ENCODE measurements around the gene CORO2B. TPM values are rescaled to one million over a fixed set of nuclear protein-coding genes. Genes with fewer than 3 reads are reported as not detected.

CORO2B gene
- total and polyA plus RNA-seq, 2 of the 13 experiments (the other 11 are each of a cell fraction or from before 2014, with no cell fraction given), result 0.35 to 0.63 TPM

DNA sequence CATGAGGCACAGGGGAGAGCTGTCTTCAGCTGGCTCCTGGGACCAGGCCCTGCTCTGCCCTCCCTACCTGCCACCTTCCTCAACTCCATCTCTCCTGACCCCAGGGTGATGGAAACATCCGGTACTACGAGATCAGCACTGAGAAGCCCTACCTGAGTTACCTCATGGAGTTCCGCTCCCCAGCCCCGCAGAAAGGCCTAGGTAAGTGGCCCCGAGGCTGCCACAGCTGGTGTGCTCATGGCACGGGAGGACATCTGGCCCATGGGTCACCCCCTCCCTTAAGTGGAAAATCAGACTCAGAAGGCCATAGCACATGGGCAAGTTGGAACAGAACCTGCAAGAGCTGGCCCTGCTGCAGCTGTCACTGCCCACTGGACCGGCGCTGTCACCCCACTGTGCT, 136.3 kb downstream of the CORO2B start:
- ATAC-seq, result no peak
- FAIRE-seq, result no peak
- no peaks in the 10 kb centered on the region for H3K9me3 ChIP-seq (ENCODE audit: low read length)
- WGBS (ENCODE audit: low lambda C conversion rate), result 8% methylated on average over 2 of the region's 8 CpGs
- no peak overlapping the region for H2AFZ ChIP-seq (ENCODE audit: low read length)
- H3K9ac ChIP-seq (ENCODE audit: insufficient read depth, low read depth, low read length), result no peak overlapping the region
- H3K27ac ChIP-seq (ENCODE audit: extremely low read length, insufficient read depth, low read length), result no peak overlapping the region
- no peak for DNase-seq (ENCODE audit: low spot score)
- H4K20me1 ChIP-seq (ENCODE audit: insufficient read depth, low read length), result no peaks in the 10 kb centered on the region
- no TSS peak for BruUV-seq (replicated peaks)
- H3K36me3 ChIP-seq (replicated peaks in 1 of 2; ENCODE audit: control insufficient read depth in 1 of 2, insufficient read depth in 2 of 2, low read length in 2 of 2), result no peaks in the 10 kb centered on the region
- H3K27me3 ChIP-seq (ENCODE audit: control insufficient read depth in 1 of 2, insufficient read depth in 2 of 2, low read length in 2 of 2), result peaks cover 2 to 29% of the 10 kb centered on the region in 2 experiments; a peak in 3 of 5 replicates
- in situ Hi-C loops (cut with HindIII; ENCODE audit: extremely low pct_ligation_motif_present, low pct_unique_long_range_greater_than_20kb), result no loop called here
- TF ChIP-seq ZNF605 (CRISPR knock-in tag; IDR thresholded peaks at IDR 0.05) (no peak), ZNF709 (CRISPR knock-in tag; IDR thresholded peaks at IDR 0.05) (no peak), PAF1 (CRISPR knock-in tag; IDR thresholded peaks at IDR 0.05) (no peak), IKZF1 (IDR thresholded peaks at IDR 0.05) (no peak), FOXK1 (CRISPR knock-in tag; IDR thresholded peaks at IDR 0.05; ENCODE audit: borderline replicate concordance, low read depth) (no peak), HDAC1 (CRISPR knock-in tag; IDR thresholded peaks at IDR 0.05) (no peak), RNF2 (conservative IDR thresholded peaks at IDR 0.05; ENCODE audit: low read depth) (no peak), RFX5 (IDR thresholded peaks at IDR 0.05; ENCODE audit: low read depth, low read length) (no peak), RFXAP (CRISPR knock-in tag; IDR thresholded peaks at IDR 0.05; ENCODE audit: borderline replicate concordance) (no peak), ZNF790 (CRISPR knock-in tag; IDR thresholded peaks at IDR 0.05; ENCODE audit: borderline replicate concordance) (no peak), ZFAT (CRISPR knock-in tag; conservative IDR thresholded peaks at IDR 0.05) (no peak)
- TF ChIP-seq, protein P1, sequence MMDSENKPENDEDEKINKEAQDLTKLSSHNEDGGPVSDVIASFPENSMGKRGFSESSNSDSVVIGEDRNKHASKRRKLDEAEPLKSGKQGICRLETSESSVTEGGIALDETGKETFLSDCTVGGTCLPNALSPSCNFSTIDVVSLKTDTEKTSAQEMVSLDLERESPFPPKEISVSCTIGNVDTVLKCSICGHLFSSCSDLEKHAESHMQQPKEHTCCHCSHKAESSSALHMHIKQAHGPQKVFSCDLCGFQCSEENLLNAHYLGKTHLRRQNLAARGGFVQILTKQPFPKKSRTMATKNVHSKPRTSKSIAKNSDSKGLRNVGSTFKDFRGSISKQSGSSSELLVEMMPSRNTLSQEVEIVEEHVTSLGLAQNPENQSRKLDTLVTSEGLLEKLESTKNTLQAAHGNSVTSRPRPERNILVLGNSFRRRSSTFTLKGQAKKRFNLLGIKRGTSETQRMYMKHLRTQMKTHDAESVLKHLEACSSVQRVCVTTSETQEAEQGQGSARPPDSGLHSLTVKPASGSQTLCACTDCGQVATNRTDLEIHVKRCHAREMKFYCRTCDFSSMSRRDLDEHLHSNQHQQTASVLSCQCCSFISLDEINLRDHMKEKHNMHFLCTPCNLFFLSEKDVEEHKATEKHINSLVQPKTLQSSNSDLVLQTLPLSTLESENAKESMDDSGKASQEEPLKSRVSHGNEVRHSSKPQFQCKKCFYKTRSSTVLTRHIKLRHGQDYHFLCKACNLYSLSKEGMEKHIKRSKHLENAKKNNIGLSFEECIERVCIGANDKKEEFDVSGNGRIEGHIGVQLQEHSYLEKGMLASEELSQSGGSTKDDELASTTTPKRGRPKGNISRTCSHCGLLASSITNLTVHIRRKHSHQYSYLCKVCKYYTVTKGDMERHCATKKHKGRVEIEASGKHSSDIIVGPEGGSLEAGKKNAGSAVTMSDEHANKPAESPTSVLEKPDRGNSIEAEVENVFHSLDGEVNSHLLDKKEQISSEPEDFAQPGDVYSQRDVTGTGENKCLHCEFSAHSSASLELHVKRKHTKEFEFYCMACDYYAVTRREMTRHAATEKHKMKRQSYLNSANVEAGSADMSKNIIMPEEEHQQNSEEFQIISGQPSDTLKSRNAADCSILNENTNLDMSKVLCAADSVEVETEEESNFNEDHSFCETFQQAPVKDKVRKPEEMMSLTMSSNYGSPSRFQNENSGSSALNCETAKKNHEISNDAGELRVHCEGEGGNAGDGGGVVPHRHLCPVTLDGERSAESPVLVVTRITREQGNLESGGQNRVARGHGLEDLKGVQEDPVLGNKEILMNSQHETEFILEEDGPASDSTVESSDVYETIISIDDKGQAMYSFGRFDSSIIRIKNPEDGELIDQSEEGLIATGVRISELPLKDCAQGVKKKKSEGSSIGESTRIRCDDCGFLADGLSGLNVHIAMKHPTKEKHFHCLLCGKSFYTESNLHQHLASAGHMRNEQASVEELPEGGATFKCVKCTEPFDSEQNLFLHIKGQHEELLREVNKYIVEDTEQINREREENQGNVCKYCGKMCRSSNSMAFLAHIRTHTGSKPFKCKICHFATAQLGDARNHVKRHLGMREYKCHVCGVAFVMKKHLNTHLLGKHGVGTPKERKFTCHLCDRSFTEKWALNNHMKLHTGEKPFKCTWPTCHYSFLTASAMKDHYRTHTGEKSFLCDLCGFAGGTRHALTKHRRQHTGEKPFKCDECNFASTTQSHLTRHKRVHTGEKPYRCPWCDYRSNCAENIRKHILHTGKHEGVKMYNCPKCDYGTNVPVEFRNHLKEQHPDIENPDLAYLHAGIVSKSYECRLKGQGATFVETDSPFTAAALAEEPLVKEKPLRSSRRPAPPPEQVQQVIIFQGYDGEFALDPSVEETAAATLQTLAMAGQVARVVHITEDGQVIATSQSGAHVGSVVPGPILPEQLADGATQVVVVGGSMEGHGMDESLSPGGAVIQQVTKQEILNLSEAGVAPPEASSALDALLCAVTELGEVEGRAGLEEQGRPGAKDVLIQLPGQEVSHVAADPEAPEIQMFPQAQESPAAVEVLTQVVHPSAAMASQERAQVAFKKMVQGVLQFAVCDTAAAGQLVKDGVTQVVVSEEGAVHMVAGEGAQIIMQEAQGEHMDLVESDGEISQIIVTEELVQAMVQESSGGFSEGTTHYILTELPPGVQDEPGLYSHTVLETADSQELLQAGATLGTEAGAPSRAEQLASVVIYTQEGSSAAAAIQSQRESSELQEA (CRISPR knock-in tag; IDR thresholded peaks at IDR 0.05; ENCODE audit: not compliant biosample characterization), result no peak
- H3K4me2 ChIP-seq (ENCODE audit: low read depth, low read length), result no peak overlapping the region
- ChIA-PET POLR2A (no interaction called here), CTCF (ENCODE audit: low intra/inter-chr PET ratio, low total read pairs) (no interaction called here)
- no peaks in the 10 kb centered on the region for H3K4me1 ChIP-seq (ENCODE audit: insufficient read depth, low read length)
- intact Hi-C loops (cut with micrococcal nuclease; ENCODE audit: unreplicated experiment), result no loop called here
- no peaks in the 10 kb centered on the region for H3K79me2 ChIP-seq (ENCODE audit: insufficient read depth, low read length)
- H3K4me3 ChIP-seq (replicated peaks in 1 of 3; ENCODE audit: insufficient read depth in 1 of 3, low read depth in 2 of 3, low read length in 3 of 3), result no peak overlapping the region

Measured in HepG2 (cell line).